Measurements from ENCODE around the gene NME4. TPM values are rescaled to one million over a fixed set of nuclear protein-coding genes. Genes with fewer than 3 reads are reported as not detected.
"Not testable (repeated sequence)": the region's sequence is repeated elsewhere in the genome, so short reads cannot be mapped to it uniquely, and the experiment has no call there.

NME4 gene
- polyA plus RNA-seq, 3 donors, result 120 to 161 (median 140) TPM

- no peak for DNase-seq
Observed at GRCh38 chr16:373848-374615, 23.0 kb upstream of the NME4 start.

- no peak for DNase-seq
Observed at GRCh38 chr16:374616-374926, 22.4 kb upstream of the NME4 start.

GRCh38 chr16:375212-375611, 21.8 kb upstream of the NME4 start:
- no peak for DNase-seq

- DNase-seq, result no peak
Observed at GRCh38 chr16:375927-376816, 20.8 kb upstream of the NME4 start.

- DNase-seq, result no peak
Observed at GRCh38 chr16:376817-377418, 20.1 kb upstream of the NME4 start.

- no peak for DNase-seq
Observed at GRCh38 chr16:377419-377951, 19.5 kb upstream of the NME4 start.

GRCh38 chr16:378113-378820, 18.7 kb upstream of the NME4 start:
- not testable (repeated sequence) for DNase-seq

- no peak for DNase-seq
Observed at GRCh38 chr16:378821-379182, 18.2 kb upstream of the NME4 start.

GRCh38 chr16:379183-379960, 17.6 kb upstream of the NME4 start:
- no peak for DNase-seq

GRCh38 chr16:379961-380761, 16.8 kb upstream of the NME4 start:
- no peak for DNase-seq

GRCh38 chr16:380762-381011, 16.3 kb upstream of the NME4 start:
- no peak for DNase-seq

GRCh38 chr16:381012-381788, 15.8 kb upstream of the NME4 start:
- DNase-seq, result no peak

- DNase-seq, result no peak
Observed at GRCh38 chr16:381789-382717, 14.9 kb upstream of the NME4 start, which contains the start of gene PGAP6. TSS of gene PGAP6 (minus strand) at chr16:381978. CDS start at chr16:381821, 157 bp downstream.

GRCh38 chr16:383326-384051, 13.5 kb upstream of the NME4 start:
- DNase-seq, result no peak

- no peak for DNase-seq
Observed at GRCh38 chr16:386641-387156, 10.3 kb upstream of the NME4 start.

- DNase-seq, result not testable (repeated sequence)
Observed at GRCh38 chr16:387761-388666, 9.0 kb upstream of the NME4 start.

Data from renal pelvis (tissue), 4 donors.